Glomerular visceral epithelial cell (primary cell): ENCODE results near the gene LAMTOR4.
"Not testable (repeated sequence)": the region's sequence is repeated elsewhere in the genome, so short reads cannot be mapped to it uniquely, and the experiment has no call there.

Experiments
- DNase-seq: peaks from one replicate; pipeline ENCODE4 v3.0.0-alpha.2; 2016; ENCODE audit errors: extremely low spot score

Gene LAMTOR4

DNA sequence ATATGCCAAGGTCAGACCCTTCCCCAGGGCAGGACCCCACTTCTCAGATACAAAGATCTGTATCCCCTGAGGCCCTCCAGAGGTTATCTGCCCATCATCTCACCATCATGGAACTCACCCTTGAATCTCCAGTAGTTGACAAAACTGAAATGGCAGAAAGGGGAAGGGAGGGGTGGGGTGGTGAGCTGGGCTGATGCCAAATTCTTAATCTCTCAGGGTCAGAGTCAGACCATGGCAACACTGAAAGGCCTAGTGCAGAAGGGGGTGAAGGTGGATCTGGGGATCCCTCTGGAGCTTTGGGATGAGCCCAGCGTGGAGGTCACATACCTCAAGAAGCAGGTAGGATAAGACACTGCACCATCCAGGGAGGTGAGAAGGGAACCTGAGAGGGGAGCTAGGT lies 26.1 kb upstream of the LAMTOR4 start:
- DNase-seq: no peak

DNA sequence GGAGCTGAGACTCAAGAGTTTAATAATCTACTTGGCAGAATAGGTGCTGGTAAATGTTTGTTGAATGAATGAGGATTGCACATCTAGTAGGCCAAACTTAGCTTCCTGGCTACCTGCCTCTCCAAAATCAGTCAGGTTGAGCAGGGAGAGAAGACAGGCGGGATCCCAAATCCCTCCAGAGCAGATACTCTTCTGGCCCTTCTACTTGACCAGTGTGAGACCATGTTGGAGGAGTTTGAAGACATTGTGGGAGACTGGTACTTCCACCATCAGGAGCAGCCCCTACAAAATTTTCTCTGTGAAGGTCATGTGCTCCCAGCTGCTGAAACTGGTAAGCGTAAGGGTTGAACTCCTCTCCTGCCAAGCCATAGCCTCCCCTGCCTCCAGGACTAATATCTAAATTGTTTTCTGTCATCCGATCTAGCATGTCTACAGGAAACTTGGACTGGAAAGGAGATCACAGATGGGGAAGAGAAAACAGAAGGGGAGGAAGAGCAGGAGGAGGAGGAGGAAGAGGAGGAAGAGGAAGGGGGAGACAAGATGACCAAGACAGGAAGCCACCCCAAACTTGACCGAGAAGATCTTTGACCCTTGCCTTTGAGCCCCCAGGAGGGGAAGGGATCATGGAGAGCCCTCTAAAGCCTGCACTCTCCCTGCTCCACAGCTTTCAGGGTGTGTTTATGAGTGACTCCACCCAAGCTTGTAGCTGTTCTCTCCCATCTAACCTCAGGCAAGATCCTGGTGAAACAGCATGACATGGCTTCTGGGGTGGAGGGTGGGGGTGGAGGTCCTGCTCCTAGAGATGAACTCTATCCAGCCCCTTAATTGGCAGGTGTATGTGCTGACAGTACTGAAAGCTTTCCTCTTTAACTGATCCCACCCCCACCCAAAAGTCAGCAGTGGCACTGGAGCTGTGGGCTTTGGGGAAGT lies 24.2 kb upstream of the LAMTOR4 start:
- no peak for DNase-seq

DNA sequence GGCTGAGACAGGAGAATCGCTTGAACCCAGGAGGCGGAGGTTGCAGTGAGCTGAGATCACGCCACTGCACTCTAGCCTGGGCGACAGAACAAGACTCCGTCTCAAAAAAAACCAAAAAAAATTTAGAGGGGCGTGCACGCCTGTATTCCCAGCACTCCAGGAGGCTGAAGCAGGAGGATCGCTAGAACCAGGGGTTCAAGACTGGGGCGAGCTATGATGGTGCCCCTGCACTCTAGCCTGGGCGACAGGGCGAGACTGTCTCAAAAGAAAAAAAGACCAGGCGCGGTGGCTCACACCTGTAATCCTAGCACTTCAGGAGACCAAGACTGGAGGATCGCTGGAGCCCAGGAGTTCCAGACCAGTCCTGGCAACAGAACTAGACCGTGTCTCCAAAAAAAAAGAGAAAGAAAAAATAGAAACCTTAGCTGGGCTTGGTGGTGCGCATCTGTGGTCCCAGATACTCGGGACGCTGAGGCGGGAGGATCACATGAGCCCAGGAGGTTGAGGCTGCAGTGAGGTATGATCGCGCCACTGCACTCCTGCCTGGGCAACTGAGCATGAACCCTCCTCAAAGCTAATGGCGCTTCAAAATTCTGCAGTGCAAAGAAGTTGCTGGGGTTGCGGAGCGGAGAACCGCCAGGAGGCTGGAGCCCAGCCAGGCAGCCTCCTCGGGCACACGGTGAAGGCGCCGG lies 22.3 kb upstream of the LAMTOR4 start:
- DNase-seq: no peak

DNA sequence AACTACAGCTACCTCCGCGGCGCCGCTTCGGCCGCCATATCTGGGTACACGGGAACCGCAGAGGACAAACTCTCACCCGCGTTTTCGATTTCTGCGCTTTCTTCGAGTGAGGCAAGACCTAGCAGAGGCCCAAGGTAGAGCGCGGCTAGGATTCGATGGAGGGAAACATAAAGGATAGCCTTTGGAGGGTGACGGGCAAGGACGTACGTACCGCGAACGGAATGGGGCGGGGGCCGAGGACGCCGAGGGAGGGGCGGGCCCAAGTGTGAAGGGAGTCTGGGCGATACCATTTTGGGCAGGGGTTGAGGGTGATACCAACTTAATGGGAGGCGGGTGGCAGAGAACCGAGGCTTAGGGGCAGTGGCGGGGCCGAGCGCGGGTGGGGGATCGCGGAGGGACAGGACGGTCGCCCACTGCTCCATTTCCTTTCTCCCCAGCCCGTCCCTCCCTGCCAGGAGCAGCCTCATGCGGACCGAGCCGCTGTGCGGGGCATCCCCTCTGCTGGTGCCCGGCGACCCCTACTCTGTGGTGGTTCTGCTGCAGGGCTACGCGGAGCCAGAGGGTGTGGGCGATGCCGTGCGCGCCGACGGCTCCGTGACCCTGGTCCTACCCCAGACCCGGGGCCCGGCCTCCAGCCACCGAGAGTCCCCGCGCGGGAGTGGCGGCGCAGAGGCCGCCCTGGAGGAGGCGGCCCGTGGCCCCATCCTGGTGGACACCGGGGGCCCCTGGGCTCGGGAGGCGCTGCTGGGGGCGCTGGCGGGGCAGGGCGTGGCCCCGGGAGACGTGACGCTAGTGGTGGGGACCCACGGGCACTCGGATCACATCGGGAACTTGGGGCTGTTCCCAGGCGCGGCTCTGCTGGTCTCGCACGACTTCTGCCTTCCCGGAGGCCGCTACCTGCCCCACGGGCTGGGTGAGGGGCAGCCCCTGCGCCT lies 21.5 kb upstream of the LAMTOR4 start, which contains the start of gene MBLAC1:
TSS of gene MBLAC1 (plus strand) at position 37 of the 935 bp plus-strand sequence. CDS start at position 466, 429 bp downstream.
- peak; percentile 92 for DNase-seq

DNA sequence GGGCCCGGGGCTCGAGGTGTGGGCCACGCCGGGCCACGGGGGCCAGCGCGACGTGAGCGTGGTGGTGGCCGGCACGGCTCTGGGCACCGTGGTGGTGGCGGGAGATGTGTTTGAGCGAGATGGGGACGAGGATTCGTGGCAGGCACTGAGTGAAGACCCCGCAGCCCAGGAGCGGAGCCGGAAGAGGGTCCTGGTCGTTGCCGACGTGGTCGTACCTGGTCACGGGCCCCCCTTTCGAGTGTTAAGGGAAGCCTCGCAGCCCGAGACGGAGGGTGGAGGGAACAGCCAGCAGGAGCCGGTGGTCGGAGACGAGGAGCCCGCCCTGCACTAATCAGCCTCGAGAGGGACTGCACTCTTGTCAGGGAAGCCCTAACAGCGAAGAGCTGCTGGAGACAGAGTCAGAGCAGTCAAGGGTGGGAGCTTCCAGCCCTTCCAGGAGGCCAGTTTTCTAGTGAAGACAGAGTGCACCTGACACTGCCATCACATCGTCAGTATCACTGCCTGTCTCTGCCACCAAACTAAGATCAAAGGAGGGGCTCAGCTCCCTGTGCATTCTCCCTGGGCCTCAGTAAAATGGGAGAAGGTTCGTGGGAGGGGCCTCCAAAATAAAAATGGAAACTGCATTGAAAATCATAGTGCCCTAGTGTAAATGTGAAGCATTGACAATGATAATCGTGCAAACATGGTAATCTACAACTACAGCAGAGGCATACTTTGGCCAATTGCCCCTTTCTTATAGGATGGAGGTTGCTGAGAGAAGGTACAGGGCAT lies 20.7 kb upstream of the LAMTOR4 start:
- DNase-seq: peak; percentile 21

DNA sequence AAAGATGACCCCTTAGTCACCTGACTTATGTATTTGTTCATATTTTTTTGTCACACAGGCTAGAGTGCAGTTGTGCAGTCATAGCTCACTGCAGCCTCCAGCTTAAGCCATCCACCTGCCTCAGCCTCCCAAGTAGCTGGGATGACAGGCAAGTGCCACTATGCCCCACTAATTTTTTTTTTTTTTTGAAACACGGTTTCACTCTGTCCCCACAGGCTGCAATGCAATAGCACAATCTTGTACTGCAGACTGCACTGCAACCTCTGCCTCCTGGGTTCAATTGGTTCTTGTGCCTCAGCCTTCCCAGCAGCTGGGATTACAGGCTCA lies 20.1 kb upstream of the LAMTOR4 start:
- no peak for DNase-seq

DNA sequence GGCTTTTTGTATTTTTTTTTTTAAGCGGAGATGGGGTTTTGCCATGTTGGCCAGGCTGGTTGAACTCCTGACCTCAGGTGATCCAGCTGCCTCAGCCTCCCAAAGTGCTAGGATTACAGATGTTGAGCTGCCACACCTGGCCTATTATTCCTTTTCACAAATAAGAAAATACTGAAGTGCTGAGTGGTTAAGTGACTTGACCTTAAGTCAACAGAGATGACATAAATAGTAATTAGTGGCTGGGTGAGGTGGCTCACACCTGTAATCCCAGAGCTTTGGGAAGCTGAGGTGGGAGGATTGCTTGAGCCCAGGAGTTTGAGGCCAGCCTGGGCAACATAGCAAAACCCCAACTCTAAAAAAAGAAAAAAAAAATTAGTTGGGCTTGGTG lies 18.5 kb upstream of the LAMTOR4 start:
- not testable (repeated sequence) for DNase-seq

DNA sequence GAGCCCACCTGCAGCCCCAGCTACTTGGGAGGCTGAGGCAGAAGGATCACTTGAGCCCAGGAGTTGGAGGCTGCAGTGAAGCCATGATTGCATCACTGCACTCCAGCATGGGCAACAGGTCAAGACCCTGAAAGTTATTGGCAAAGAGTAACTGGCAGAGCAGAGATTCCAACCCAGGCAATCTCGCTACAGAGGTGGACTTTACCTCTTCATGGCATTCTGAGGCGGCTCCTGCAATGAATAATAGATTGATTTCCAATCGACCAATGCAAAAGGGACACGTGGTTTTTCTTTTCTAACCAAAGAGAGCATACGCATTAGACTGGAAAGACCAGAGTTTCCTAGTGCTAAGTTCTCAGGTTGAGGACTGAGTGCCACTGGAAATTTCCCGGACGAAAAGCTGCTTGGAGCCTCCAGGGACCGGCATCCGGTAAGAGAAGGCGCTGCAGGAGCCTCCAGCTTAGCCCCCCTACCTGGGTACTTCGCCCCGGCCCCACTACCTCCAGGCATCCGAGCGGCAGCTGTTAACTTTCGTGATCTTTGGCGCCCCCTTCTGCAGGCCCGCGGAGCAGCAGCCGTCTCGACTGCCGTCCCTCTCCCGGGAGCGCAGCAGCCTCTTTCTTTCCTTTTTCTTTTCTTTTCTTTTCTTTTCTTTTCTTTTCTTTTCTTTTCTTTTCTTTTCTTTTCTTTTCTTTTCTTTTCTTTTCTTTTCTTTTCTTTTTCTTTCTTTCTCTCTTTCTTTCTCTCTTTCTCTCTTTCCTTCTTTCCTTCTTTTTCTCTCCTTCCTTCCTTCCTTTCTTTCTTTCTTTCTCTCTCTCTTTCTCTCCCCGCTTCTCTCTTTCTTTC lies 17.9 kb upstream of the LAMTOR4 start:
- DNase-seq: peak; percentile 62

DNA sequence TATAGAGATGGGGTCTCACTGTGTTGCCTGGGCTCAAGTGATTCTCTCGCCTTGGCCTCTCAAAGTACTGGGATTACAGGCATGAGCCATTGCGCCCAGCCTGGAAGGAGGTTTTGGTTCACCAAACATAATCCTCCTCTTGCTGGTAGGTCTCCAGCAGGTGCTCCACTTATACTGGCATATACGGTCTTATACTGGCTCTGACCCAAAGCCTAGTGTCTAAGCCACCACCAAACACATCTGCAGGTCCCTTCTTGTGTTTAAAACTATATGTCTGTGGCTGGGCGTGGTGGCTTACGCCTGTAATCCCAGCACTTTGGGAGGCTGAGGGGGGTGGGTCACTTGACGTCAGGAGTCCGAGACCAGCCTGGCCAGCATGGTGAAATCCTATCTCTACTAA lies 16.6 kb upstream of the LAMTOR4 start:
- DNase-seq: no peak

DNA sequence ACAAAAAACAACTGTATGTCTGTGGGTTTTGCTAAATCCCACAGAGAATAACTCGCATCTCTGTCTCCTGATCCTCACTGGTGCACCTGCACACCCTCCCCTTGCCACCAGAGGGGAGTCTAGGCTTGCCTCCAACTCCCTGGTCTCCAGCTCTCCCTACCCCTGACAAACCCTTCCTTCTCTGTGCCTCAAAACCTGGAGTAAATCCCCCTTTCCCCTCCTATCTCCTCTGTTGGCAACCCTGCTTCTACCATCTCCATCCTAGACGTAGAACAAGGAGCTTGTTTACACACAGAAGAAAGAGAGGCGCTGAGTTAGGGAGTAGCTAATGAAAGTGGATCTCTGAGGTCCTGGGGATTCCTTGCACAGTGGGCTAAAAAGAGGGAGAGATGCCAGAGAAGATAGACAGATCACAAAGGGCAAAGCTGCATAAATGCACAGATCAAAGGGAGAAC lies 16.0 kb upstream of the LAMTOR4 start:
- peak; percentile 66 for DNase-seq

DNA sequence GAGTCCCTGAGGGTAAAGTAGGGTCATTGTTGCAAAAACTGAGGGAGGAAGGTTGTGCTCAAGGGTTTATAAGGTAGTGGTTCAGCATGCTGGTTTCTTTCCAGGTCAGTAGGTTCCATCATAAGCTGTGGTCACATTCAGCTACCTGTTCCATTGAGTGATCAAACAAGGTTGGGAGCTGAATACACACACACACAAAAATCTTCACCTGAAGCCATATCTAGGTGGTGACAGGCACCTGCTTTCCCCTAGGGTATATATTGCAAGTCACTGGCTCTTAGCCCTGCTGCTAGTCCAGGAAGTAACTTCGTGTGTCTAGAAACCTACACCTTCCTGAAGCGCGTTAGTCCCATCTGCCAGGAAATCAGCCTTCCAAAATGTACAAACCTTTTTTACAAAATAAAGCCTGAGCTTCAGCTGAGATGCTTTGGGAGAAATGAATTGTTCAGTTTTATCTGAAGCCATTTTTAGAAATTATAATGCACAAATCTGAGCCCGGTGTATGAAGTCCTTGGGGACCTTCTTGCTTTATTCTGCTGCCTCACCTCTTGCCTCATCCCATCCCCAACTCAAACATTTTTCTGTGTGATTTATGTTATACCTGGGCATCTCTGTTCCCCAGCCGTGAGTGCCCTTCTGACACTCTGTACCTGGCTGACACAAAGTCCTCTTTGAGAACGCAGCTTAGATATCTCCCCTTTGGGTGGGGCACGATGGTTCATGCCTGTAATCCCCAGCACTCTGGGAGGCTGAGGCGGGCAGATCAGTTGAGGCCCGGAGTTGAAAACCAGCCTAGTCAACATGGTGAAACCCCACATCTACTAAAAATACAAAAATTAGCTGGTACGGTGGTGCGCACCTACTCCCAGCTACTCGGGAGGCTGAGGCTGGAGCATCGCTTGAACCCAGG lies 10.6 kb upstream of the LAMTOR4 start:
- no peak for DNase-seq

DNA sequence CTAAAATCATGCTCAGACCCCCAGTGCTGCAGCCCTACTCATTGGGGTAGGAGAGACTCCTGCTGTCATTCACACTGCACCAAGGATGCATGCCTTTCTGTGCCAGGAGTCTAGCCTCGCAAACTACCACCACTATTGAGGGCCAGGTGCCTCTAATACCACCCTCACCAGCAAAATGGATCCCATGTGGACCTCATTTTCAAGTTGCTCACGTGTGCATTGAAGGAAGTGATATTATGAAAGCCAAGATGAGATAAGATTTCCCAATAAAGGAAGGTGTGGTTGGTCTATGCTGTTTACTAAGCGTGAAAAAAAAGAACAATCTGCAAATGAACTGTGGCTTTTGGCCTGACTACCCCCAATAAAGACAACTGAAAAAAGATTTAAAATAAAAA lies 7.2 kb upstream of the LAMTOR4 start:
- no peak for DNase-seq

DNA sequence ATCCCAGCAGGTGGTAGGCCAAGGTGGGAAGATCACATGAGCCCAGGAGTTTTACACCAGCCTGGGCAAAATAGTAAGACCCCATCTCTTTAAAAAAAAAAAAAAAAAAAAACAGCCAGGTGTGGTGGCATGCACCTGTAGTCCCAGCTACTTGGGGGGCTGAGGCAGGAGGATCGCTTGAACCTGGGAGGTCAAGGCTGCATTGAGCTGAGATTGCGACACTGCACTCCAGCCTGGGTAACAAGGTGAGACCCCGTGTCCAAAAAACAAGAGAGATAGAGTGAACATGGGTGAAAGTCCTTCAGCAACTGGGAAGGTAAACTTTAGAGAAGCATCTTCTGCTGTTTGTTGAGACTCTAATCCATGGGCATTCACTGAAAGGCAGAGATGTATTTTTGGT lies 6.3 kb upstream of the LAMTOR4 start:
- no peak for DNase-seq

DNA sequence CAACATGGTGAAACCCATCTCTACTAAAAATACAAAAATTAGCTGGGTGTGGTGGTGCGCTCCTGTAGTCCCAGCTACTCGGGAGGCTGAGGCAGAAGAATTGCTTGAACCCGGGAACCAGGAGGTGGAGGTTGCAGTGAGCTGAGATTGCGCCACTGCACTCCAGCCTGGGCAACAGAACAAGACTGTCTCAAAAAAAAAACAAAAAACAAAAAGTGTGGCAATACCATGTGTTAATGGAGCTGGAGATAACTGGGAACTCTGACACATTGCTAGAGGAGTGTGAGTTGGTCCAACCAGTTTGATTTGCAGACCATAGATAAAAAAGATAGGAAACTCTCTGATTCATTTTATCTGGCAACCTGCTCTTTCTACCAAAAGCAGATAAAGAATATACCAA lies 2.4 kb upstream of the LAMTOR4 start:
- not testable (repeated sequence) for DNase-seq

DNA sequence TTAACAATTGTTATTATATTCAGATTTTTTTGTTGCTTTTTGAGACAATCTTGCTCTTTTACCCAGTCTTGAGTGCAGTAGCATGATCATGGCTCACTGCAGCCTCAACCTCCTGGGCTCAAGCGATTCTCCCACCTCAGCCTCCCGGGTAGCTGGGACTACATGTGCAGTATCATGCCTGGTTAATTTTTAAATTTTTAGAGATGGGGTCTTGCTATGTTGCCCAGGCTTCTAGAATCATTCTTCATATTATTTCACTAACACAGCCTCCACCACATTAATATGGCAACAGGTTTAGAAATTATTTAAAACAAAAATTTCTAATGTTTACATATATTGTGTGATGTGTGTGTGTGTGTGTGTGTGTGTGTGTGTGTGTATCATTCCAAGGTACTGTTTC lies 1.4 kb upstream of the LAMTOR4 start:
- no peak for DNase-seq

DNA sequence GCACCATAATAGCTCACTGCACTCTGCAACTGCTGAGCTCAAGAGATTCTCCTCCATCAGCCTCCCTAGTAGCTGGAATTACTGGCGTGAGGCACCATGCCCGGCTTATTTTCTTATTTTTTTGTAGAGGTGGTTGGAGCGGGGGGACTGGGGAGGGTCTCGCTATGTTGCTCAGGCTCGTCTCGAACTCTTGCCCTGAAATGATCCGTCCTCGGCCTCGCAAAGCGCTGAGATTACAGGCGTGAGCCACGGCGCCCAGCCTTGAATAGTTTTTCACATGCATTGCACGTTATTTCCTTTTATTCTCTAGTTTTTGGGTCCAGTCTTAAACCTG lies 526 bp upstream of the LAMTOR4 start:
- no peak for DNase-seq

DNA sequence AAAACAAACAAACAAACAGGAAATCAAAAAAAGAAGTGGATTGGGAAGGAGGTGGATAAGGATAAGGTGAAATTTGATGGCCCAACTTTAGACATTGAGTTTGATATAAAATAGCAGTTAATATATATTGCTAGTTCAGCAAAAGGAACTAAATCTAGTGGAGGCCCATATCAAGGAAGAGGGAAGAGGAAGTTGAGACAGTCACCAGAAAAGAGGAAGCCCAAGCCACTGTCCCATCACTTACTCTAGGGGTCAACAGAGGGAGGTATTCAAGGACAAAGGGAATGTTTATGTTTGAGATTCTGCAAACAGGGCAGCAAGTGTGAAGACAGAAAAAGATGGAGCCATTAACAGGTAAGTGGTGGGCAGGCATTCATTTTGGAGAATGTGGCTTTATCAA lies 3.7 kb downstream of the LAMTOR4 start:
- no peak for DNase-seq

DNA sequence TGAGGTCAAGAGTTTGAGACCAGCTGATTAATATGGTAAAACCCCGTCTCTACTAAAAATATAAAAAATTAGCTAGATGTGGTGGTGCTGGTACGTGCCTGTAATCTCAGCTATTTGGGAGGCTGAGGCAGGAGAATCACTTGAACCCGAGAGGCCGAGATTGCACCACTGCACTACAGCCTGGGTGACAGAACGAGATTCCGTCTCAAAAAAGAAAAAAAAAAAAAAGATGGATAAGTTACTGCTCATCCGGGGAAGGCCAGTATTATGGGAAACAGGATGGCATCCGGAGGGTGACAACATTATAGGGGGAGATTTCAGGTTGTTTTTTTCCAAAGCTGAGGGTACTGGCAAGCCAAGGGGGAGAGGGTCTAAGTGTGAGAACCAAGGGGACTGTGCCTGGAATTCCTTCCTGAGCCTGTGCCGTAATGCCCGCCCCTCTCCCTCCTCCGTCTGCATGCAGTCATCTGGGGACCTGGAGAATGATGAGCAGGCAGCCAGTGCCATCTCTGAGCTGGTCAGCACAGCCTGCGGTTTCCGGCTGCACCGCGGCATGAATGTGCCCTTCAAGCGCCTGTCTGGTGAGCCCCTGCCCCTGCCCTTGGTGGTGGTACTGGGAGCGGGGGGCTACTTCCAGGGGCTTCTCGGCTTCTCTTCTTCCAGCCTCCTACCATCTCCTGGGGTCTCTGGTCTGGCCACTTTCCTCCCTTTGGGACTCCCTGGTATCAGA lies 4.4 kb downstream of the LAMTOR4 start:
- no peak for DNase-seq
